ENCODE measurements around the gene CALML5.

CALML5 gene

DNA sequence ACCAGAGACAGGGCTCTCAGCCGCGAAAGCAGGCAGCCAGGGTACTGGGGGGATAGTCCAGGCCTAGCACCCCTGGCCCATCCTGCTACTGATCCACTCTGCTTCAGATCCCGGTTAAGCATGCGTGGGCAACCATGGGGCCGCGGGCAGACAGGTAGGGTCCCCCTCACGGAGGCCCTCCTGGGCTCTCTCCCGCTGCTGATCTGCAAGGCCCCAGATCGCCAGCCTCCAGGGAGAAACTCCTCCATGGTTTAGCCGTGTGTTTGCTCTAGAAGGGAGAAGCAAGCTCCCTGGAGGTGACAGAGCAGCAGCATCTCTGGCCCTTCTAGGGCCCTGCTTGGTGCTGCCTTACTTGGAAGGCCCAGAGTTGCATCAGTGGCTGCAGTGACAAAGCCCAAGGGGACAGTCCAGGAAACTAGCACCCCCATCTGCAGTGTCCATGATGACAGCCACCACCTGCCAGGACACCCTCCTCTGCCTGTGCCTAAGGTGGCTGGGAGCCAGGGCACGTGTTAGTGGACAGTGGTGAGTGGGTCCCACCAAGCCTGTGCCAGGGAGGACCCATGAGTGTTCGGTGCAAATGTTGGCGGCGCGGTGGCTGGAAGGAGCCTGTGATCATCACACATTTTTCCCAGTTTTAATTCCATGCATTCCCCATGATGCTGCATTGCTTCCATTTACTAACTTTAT is 29.2 kb downstream of the CALML5 start:
- no peaks in the 10 kb centered on the region for H3K9me3 ChIP-seq (ENCODE audit: control insufficient read depth, insufficient read depth, low read length)

DNA sequence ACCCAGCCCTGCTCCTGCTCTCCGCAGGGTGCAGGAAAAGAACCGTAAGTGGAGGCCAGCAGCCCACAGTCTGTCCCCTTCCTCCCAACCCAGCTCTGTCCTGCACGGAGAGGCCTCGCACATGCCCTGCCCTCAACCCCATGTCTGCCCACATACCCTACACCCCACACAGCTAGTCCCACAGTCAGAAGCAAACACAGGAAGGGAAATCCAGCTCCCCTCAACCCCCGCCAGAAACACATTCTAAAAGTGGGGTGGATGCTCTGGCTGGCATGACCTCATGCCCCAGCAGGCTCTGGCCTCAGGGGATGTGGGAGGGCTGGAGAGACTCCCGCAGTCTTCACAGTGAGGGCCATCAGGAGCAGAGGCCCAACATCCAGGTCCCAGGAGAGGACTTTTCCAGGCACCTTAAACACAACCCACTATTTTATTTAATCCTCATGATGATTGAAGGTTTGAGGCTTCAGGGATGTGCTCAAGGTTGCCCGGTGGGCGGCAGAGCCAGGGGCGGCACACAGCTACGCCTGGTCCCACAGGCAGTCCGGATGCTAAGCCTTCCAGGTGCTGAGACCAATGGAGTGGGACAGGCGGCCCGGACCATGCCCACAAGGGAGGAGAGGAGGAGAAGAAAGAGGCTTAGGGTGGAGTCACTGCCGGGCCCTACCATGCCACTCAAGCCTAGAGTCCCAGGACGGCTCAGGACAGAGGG is 29.9 kb downstream of the CALML5 start:
- H3K9me3 ChIP-seq (ENCODE audit: control insufficient read depth, insufficient read depth, low read length) = no peaks in the 10 kb centered on the region
- H3K27ac ChIP-seq (ENCODE audit: low read depth, low read length) = no peak overlapping the region
- no peak overlapping the region for H3K4me2 ChIP-seq (ENCODE audit: low read length)
- H3K4me3 ChIP-seq (ENCODE audit: low read length) = no peak overlapping the region
- no peaks in the 10 kb centered on the region for H3K4me1 ChIP-seq (ENCODE audit: control insufficient read depth, low read length)
- TF ChIP-seq EZH2phosphoT487 (IDR thresholded peaks at IDR 0.05; ENCODE audit: borderline replicate concordance, low read length) = no peak
- TF ChIP-seq, protein P1, sequence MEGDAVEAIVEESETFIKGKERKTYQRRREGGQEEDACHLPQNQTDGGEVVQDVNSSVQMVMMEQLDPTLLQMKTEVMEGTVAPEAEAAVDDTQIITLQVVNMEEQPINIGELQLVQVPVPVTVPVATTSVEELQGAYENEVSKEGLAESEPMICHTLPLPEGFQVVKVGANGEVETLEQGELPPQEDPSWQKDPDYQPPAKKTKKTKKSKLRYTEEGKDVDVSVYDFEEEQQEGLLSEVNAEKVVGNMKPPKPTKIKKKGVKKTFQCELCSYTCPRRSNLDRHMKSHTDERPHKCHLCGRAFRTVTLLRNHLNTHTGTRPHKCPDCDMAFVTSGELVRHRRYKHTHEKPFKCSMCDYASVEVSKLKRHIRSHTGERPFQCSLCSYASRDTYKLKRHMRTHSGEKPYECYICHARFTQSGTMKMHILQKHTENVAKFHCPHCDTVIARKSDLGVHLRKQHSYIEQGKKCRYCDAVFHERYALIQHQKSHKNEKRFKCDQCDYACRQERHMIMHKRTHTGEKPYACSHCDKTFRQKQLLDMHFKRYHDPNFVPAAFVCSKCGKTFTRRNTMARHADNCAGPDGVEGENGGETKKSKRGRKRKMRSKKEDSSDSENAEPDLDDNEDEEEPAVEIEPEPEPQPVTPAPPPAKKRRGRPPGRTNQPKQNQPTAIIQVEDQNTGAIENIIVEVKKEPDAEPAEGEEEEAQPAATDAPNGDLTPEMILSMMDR (IDR thresholded peaks at IDR 0.05; ENCODE audit: low read depth, low read length, poor library complexity, severe bottlenecking) = no peak
- no peaks in the 10 kb centered on the region for H3K36me3 ChIP-seq (ENCODE audit: control insufficient read depth, low read length)
- H3K27me3 ChIP-seq (ENCODE audit: control insufficient read depth, low read length) = no peaks in the 10 kb centered on the region
- H3K9me2 ChIP-seq (replicated peaks; ENCODE audit: control insufficient read depth, low read length) = no peaks in the 10 kb centered on the region
- H4K20me1 ChIP-seq (ENCODE audit: control insufficient read depth, insufficient read depth, low read depth, low read length) = no peaks in the 10 kb centered on the region
- no peaks in the 10 kb centered on the region for H3K79me2 ChIP-seq (ENCODE audit: control insufficient read depth, low read length)
- H3F3A ChIP-seq (ENCODE audit: control insufficient read depth, insufficient read depth) = no peaks in the 10 kb centered on the region

More for the DNA sequence above, 29.2 kb downstream of the CALML5 start:
- H3K4me2 ChIP-seq (ENCODE audit: low read length) = no peak overlapping the region
- H3K27me3 ChIP-seq (ENCODE audit: control insufficient read depth, low read length) = no peaks in the 10 kb centered on the region
- no peaks in the 10 kb centered on the region for H3K4me1 ChIP-seq (ENCODE audit: control insufficient read depth, low read length)
- H4K20me1 ChIP-seq (ENCODE audit: control insufficient read depth, insufficient read depth, low read depth, low read length) = no peaks in the 10 kb centered on the region
- H3K36me3 ChIP-seq (ENCODE audit: control insufficient read depth, low read length) = no peaks in the 10 kb centered on the region
- H3F3A ChIP-seq (ENCODE audit: control insufficient read depth, insufficient read depth) = no peaks in the 10 kb centered on the region
- TF ChIP-seq EZH2phosphoT487 (IDR thresholded peaks at IDR 0.05; ENCODE audit: borderline replicate concordance, low read length) = no peak
- TF ChIP-seq, protein P1 (IDR thresholded peaks at IDR 0.05; ENCODE audit: low read depth, low read length, poor library complexity, severe bottlenecking) = no peak
- no peaks in the 10 kb centered on the region for H3K79me2 ChIP-seq (ENCODE audit: control insufficient read depth, low read length)
- H3K4me3 ChIP-seq (ENCODE audit: low read length) = no peak overlapping the region
- H3K27ac ChIP-seq (ENCODE audit: low read depth, low read length) = no peak overlapping the region
- H3K9me2 ChIP-seq (replicated peaks; ENCODE audit: control insufficient read depth, low read length) = no peaks in the 10 kb centered on the region

DNA sequence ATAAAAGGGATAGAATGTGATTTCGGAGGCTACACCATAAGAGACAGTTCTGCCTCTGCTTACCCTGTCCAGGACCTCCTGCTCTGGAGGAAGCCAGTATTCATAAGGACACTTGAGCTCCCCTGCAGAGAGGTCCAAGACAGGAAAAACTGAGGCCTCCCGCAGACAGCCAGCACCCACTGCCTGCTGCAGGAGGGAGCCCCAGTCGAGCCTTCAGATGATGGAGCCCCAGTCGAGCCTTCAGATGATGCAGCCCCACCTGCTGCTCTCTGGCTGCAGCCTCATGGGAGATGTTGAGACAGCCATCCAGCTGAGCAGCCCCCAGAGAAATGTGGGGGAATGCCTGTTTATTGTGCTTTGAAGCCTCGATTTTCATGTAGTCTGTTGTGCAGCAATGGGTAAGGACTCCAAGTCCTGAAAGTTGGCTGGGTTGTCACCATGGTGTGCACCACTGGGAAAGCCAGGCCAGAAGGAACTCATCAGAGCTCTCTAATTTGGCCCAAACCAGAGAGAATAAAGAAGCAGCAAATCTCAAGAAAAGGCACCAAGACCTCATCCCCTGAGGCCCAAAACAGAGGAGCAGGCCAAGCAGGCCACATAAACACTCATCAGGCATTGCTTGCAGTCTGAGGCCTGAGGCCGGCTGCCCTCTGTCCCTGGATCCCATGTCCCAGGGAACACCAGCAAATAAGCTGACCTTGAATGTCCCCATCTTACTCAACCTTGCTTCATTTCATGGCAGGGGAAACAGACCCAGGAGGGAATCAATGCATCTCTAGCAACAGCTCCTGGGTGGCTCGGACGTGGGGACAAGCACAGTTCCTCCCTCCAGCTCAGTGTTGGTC is 30.9 kb downstream of the CALML5 start:
- Histone ChIP-seq H3K4me3 (ENCODE audit: low read length) (no peak overlapping the region), H3K4me2 (ENCODE audit: low read length) (no peak overlapping the region), H3K27me3 (ENCODE audit: control insufficient read depth, low read length) (no peaks in the 10 kb centered on the region), H4K20me1 (ENCODE audit: control insufficient read depth, insufficient read depth, low read depth, low read length) (no peaks in the 10 kb centered on the region), H3K79me2 (ENCODE audit: control insufficient read depth, low read length) (no peaks in the 10 kb centered on the region), H3K9me2 (replicated peaks; ENCODE audit: control insufficient read depth, low read length) (no peaks in the 10 kb centered on the region), H3K9me3 (ENCODE audit: control insufficient read depth, insufficient read depth, low read length) (no peaks in the 10 kb centered on the region), H3K36me3 (ENCODE audit: control insufficient read depth, low read length) (no peaks in the 10 kb centered on the region), H3K4me1 (ENCODE audit: control insufficient read depth, low read length) (no peaks in the 10 kb centered on the region), H3K27ac (ENCODE audit: low read depth, low read length) (no peak overlapping the region), H3F3A (ENCODE audit: control insufficient read depth, insufficient read depth) (no peaks in the 10 kb centered on the region)
- no peak for TF ChIP-seq EZH2phosphoT487 (IDR thresholded peaks at IDR 0.05; ENCODE audit: borderline replicate concordance, low read length)
- TF ChIP-seq, protein P1 (IDR thresholded peaks at IDR 0.05; ENCODE audit: low read depth, low read length, poor library complexity, severe bottlenecking) = no peak
